Calu3 (cell line): ENCODE results near the gene ZNF888. TPM values are rescaled to one million over a fixed set of nuclear protein-coding genes. Genes with fewer than 3 reads are reported as not detected.
"Not testable (repeated sequence)": the region's sequence is repeated elsewhere in the genome, so short reads cannot be mapped to it uniquely, and the experiment has no call there.

ENCODE experiments used
- BruUV-seq: library from RNA; stranded (reverse); fragments of 400-500 nt; replicated peaks from 2 replicates; lab custom pipeline; 2021; lab: Mats Ljungman, UMichigan
- CTCF ChIA-PET: fragments of 300-600 bp; sonication (Branson Sonifier 250); formaldehyde crosslinking; loops from one replicate; lab custom pipeline; 2022; ENCODE audit warnings: antibody characterized with exemption; lab: Charles Lee
- DNase-seq: peaks from one replicate; pipeline ENCODE4 v3.0.0; 2022
- H3K27ac Mint-ChIP-seq: one replicate; pipeline ENCODE4 v1.8.0; 2022; ENCODE audit warnings: mixed read lengths; ENCODE audit not compliant: unreplicated experiment
- H3K27me3 Mint-ChIP-seq: one replicate; pipeline ENCODE4 v1.8.0; 2022; ENCODE audit warnings: mixed read lengths; ENCODE audit not compliant: unreplicated experiment
- H3K36me3 Mint-ChIP-seq: one replicate; pipeline ENCODE4 v1.8.0; 2022; ENCODE audit warnings: mild to moderate bottlenecking, moderate library complexity, mixed read lengths; ENCODE audit not compliant: insufficient read depth, unreplicated experiment
- H3K4me1 Mint-ChIP-seq: one replicate; pipeline ENCODE4 v1.8.0; 2022; ENCODE audit warnings: mild to moderate bottlenecking, low read depth, mixed read lengths; ENCODE audit not compliant: unreplicated experiment
- H3K4me3 Mint-ChIP-seq: one replicate; pipeline ENCODE4 v1.8.0; 2022; ENCODE audit warnings: mild to moderate bottlenecking, low read depth, moderate library complexity, mixed read lengths; ENCODE audit not compliant: unreplicated experiment
- H3K9me3 Mint-ChIP-seq: one replicate; pipeline ENCODE4 v1.8.0; 2022; ENCODE audit warnings: low read depth, mixed read lengths; ENCODE audit not compliant: unreplicated experiment
- CTCF ChIP-seq: fragments of 200-600 bp; IDR thresholded peaks from one replicate; pipeline ENCODE4 v1.8.0; 2022; ENCODE audit warnings: antibody characterized with exemption; ENCODE audit not compliant: unreplicated experiment
- intact Hi-C: fragments of 100-400 bp; cut with micrococcal nuclease; formaldehyde crosslinking; loops from one replicate; pipeline ENCODE4 v1.10.0; 2022; ENCODE audit not compliant: unreplicated experiment
- total RNA-seq: library from RNA; stranded (reverse); gene quantifications from 2 replicates; pipeline ENCODE4 v1.2.3, GENCODE V29; 2022

The ZNF888 gene
- total RNA-seq, 1 experiment from 2014 or later, result 25.5 TPM

GRCh38 chr19:52923778-52924593 is 758 bp upstream of the ZNF888 start:
- CTCF ChIA-PET, result no interaction called here
- Mint-ChIP-seq H3K4me1 (peaks cover 42% of the 10 kb centered on the region), H3K27me3 (no peaks in the 10 kb centered on the region), H3K4me3 (peak overlapping the region; percentile 79), H3K27ac (peak overlapping the region; percentile 80), H3K9me3 (peaks cover 4% of the 10 kb centered on the region), H3K36me3 (peaks cover 81% of the 10 kb centered on the region)
- no TSS peak for BruUV-seq
- no peak for TF ChIP-seq CTCF
- DNase-seq, result peak; percentile 79
- intact Hi-C loops, result loop anchor here (2.0 to 5.0 kb wide), 2 partner anchors 21 to 38 kb away; partner anchors contain the start of gene ZNF816

GRCh38 chr19:52917531-52917930 is 5.7 kb downstream of the ZNF888 start:
- no peak overlapping the region for H3K4me3 Mint-ChIP-seq
- CTCF ChIA-PET, result no interaction called here
- BruUV-seq, result no TSS peak
- H3K36me3 Mint-ChIP-seq, result peaks cover 73% of the 10 kb centered on the region
- intact Hi-C loops, result no loop called here
- H3K4me1 Mint-ChIP-seq, result peaks cover 21% of the 10 kb centered on the region
- TF ChIP-seq CTCF, result no peak
- peaks cover 8% of the 10 kb centered on the region for H3K9me3 Mint-ChIP-seq
- no peak overlapping the region for H3K27ac Mint-ChIP-seq
- no peaks in the 10 kb centered on the region for H3K27me3 Mint-ChIP-seq
- no peak for DNase-seq

- Mint-ChIP-seq H3K27ac (peak overlapping the region; percentile 50), H3K4me3 (no peak overlapping the region), H3K4me1 (no peaks in the 10 kb centered on the region), H3K27me3 (no peaks in the 10 kb centered on the region), H3K36me3 (peaks cover 94% of the 10 kb centered on the region), H3K9me3 (peaks cover 21% of the 10 kb centered on the region)
- TF ChIP-seq CTCF, result no peak
- intact Hi-C loops, result no loop called here
- CTCF ChIA-PET, result no interaction called here
- no peak for DNase-seq
- BruUV-seq, result no TSS peak
These were observed 12.6 kb downstream of the ZNF888 start for GRCh38 chr19:52910648-52911047.

- H3K27ac Mint-ChIP-seq, H3K27me3 Mint-ChIP-seq, H3K4me3 Mint-ChIP-seq, H3K4me1 Mint-ChIP-seq, CTCF ChIA-PET, BruUV-seq, DNase-seq: not testable (repeated sequence)
- Mint-ChIP-seq H3K36me3 (peaks cover 48% of the 10 kb centered on the region), H3K9me3 (peaks cover 28% of the 10 kb centered on the region)
- intact Hi-C loops, result loop anchor here (10.0 kb wide), 1 partner anchor 49 kb away; the partner anchor contains the start of gene ZNF468
These were observed 19.0 kb downstream of the ZNF888 start for GRCh38 chr19:52904052-52904780.
